BE2C (cell line): ENCODE data around the gene CLGN.

Experiments
- DNase-seq: peaks from one replicate; pipeline ENCODE4 v3.0.0-alpha.2; 2020
- H3K27me3 ChIP-seq: fragments of 250-450 bp; sonication (Bioruptor Pico); 2 replicates; pipeline ENCODE4 v1.5.1; 2020; ENCODE audit warnings: mild to moderate bottlenecking
- H3K36me3 ChIP-seq: fragments of 250-450 bp; sonication (Bioruptor Pico); 2 replicates; pipeline ENCODE4 v1.5.1; 2020; ENCODE audit warnings: mild to moderate bottlenecking
- H3K4me1 ChIP-seq: fragments of 250-450 bp; sonication (Bioruptor Pico); 2 replicates; pipeline ENCODE4 v1.5.1; 2020
- H3K4me3 ChIP-seq: 2 replicates; pipeline ENCODE4 v1.5.1; 2011; ENCODE audit warnings: low read depth, low read length
- H3K9me3 ChIP-seq: fragments of 250-450 bp; sonication (Bioruptor Pico); 2 replicates; pipeline ENCODE4 v1.5.1; 2020
- CTCF ChIP-seq: IDR thresholded peaks from 2 replicates; pipeline ENCODE4 v1.5.1; 2012; ENCODE audit warnings: mild to moderate bottlenecking, low read depth, low read length

Gene CLGN

GRCh38 chr4:140400111-140400510, 27.3 kb downstream of the CLGN start:
- Histone ChIP-seq H3K4me1 (no peaks in the 10 kb centered on the region), H3K9me3 (no peaks in the 10 kb centered on the region), H3K27me3 (no peaks in the 10 kb centered on the region), H3K36me3 (no peaks in the 10 kb centered on the region), H3K4me3 (no peak overlapping the region)
- no peak for DNase-seq
- no peak for TF ChIP-seq CTCF

GRCh38 chr4:140395668-140396067, 31.8 kb downstream of the CLGN start:
- Histone ChIP-seq H3K9me3 (no peaks in the 10 kb centered on the region), H3K36me3 (no peaks in the 10 kb centered on the region), H3K4me3 (no peak overlapping the region), H3K4me1 (no peaks in the 10 kb centered on the region; the same call in none of the 2 replicates), H3K27me3 (no peaks in the 10 kb centered on the region)
- no peak for TF ChIP-seq CTCF
- DNase-seq, result no peak

DNA sequence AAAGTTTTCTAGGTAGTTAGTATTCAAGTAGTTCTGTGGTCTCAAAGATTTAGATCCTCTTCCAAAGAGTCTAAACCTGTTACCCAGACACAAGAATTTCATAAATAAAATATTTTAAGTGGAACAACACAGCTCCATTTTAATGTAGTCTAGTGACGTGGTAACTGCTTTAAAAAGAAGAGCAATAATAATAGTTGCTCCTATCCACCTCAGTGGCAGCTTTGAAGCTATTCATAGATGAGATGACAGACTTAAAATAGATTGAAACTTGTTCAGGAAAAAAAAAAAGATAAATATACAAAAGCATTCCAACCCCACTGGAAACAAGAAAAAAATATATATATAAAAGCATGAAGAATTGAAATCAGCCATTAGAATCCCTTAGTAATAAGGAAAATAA, 39.4 kb downstream of the CLGN start:
- Histone ChIP-seq H3K4me1 (no peaks in the 10 kb centered on the region; the same call in none of the 2 replicates), H3K4me3 (no peak overlapping the region), H3K9me3 (no peaks in the 10 kb centered on the region), H3K36me3 (no peaks in the 10 kb centered on the region; the same call in 1 of the 2 replicates), H3K27me3 (no peaks in the 10 kb centered on the region)
- no peak for DNase-seq
- TF ChIP-seq CTCF, result no peak

DNA sequence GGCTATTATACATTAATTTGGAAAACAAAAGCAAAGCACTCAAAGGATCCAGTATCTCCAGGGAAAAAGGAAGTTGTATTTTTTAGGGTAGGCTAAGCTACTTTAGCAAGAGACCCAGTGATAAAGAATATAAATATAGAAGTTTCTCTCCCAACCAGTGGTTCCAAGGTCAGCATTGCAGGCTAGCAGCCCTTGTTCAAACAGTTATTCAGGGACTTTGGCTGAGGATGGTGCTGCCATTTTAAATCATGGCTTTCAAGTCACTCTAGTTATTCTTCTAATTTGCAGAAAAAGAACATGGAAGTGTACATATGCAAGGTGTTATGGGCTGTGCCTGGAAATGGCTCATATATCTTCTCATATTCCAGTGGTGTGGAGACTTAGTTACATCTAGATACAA, 44.7 kb downstream of the CLGN start:
- H3K9me3 ChIP-seq, result no peaks in the 10 kb centered on the region
- no peaks in the 10 kb centered on the region for H3K27me3 ChIP-seq
- no peak for DNase-seq
- H3K4me3 ChIP-seq, result no peak overlapping the region
- H3K4me1 ChIP-seq, result no peaks in the 10 kb centered on the region; the same call in 1 of the 2 replicates
- TF ChIP-seq CTCF, result no peak
- no peaks in the 10 kb centered on the region; the same call in 1 of the 2 replicates for H3K36me3 ChIP-seq

- Histone ChIP-seq H3K27me3 (no peaks in the 10 kb centered on the region), H3K4me1 (no peaks in the 10 kb centered on the region), H3K9me3 (no peaks in the 10 kb centered on the region), H3K4me3 (peak overlapping the region; percentile 87), H3K36me3 (no peaks in the 10 kb centered on the region; the same call in 1 of the 2 replicates)
- no peak for TF ChIP-seq CTCF
- no peak for DNase-seq
Observed at GRCh38 chr4:140374130-140374477, 53.3 kb downstream of the CLGN start.

DNA sequence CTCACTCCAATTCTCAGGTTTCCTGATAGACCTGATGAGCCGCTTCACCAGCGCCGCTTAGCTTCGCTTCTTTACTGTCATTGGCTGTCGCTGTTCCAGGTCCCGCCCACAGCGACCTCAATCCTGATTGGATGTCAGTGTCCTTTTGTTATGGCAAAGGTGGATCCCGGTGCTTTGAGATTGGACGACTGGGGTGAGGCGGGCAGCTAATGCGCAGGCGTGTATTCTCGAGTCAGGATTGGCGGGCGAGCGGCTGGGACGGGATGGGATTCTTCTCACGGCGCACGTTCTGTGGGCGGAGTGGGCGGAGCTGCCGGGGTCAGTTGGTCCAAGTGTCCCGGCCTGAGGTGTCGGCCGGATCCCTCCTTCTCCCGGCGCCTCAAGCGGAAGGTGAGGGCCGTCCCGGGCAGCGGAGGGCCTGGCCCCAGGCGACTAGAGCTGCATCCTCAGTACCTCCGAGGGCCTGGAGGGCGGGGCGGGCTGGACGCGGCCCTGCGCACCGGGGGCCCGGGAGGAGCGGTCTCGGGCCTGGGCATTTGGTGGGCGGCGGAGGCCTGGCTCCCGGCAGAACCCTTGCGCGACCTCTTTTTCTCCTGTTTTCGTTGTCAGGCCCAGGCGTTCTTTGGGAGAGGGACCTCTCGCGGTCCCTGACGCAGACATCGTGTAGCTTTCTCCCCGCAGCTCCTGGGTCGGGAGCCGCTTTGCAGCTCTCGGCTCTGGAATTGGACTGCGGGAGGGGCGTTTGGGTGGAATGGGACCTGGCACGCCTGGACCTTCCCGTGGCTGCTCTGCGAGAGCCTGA, 53.9 kb downstream of the CLGN start, which contains the start of gene SCOC:
Gene SCOC, plus strand, starts transcription at position 319 of the 802 bp plus-strand sequence. CDS start 5,525 bp downstream, outside the sequence.
- no peak for TF ChIP-seq CTCF
- H3K4me3 ChIP-seq, result peak within 1 kb of the TSS; percentile 87
- peak; percentile 98 for DNase-seq

More for the DNA sequence above, 53.9 kb downstream of the CLGN start, which contains the start of gene SCOC:
- Histone ChIP-seq H3K4me1 (no peaks in the 10 kb centered on the region), H3K27me3 (no peaks in the 10 kb centered on the region), H3K36me3 (no peaks in the 10 kb centered on the region), H3K9me3 (no peaks in the 10 kb centered on the region)
